ENCODE data around the gene RBM10.

The RBM10 gene

DNA sequence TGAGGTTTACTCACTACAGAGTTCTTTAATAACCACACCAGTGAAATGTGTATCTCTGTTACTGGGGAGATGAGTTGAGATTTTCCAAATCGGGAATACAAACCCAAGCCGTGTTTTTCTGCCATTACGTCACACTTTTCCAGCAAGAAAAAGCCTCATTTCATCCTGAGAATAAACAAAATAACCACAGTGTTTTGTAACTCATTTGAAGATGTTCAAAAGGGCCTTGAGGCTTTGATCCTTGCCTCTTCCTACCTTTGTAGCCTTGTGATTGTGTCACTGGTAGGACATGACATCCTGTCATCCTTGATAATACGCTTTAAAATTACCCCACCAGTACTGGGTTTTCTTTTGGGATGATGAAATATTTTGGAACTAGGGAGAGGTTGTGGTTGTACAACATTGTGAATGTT lies 90.7 kb downstream of the RBM10 start:
- DNase-seq (ENCODE audit: low read depth), result no peak

All from T follicular helper cell (primary cell).